ENCODE results near the gene CEP126.

DNA sequence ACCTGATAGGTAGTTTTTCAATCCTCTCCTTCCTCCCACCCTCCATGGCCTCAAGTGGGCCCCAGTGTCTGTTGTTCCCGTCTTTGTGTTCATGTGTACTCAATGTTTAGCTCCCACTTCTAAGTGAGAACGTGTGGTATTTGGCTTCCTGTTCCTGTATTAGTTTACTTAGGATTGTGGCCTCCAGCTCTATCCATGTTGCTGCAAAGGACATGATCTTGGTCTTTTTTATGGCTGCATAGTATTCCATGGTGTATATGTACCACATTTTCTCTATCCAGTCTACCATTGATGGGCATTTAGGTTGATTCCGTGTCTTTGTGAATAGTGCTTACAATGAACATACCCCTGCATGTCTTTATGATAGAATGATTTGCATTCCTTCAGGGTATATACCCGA lies 78.4 kb downstream of the CEP126 start:
- TF ChIP-seq ARNT (IDR thresholded peaks at IDR 0.05) (no peak), SUZ12 (IDR thresholded peaks at IDR 0.05) (no peak), SP1 (IDR thresholded peaks at IDR 0.05) (no peak), BHLHE40 (IDR thresholded peaks at IDR 0.05; ENCODE audit: borderline replicate concordance) (no peak), L3MBTL2 (conservative IDR thresholded peaks at IDR 0.05) (no peak), FOXK2 (IDR thresholded peaks at IDR 0.05) (no peak), FOXM1 (IDR thresholded peaks at IDR 0.05; ENCODE audit: borderline replicate concordance) (no peak), TARDBP (IDR thresholded peaks at IDR 0.05) (no peak), CTBP1 (IDR thresholded peaks at IDR 0.05; ENCODE audit: borderline replicate concordance) (no peak), NFRKB (IDR thresholded peaks at IDR 0.05) (no peak)
- TF ChIP-seq, protein P1, sequence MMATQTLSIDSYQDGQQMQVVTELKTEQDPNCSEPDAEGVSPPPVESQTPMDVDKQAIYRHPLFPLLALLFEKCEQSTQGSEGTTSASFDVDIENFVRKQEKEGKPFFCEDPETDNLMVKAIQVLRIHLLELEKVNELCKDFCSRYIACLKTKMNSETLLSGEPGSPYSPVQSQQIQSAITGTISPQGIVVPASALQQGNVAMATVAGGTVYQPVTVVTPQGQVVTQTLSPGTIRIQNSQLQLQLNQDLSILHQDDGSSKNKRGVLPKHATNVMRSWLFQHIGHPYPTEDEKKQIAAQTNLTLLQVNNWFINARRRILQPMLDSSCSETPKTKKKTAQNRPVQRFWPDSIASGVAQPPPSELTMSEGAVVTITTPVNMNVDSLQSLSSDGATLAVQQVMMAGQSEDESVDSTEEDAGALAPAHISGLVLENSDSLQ (IDR thresholded peaks at IDR 0.05): no peak

All from HEK293T (cell line).